Epithelial cell of proximal tubule (primary cell): Measurements from ENCODE around the gene CRYM. TPM values are rescaled to one million over a fixed set of nuclear protein-coding genes. Genes with fewer than 3 reads are reported as not detected.

ENCODE experiments used
- DNase-seq: peaks from one replicate; pipeline ENCODE4 v3.0.0-alpha.2; 2011; ENCODE audit warnings: low read depth
- H3K4me3 ChIP-seq: 2 replicates; pipeline ENCODE4 v1.5.1; 2011; ENCODE audit warnings: low read depth, mild to moderate bottlenecking, low read length
- total RNA-seq: library from RNA; depleted of rRNA; stranded (reverse); fragments of >200 nt; gene quantifications from 2 replicates; pipeline ENCODE4 v1.2.3, GENCODE V29; 2015
- TF ChIP-seq, protein P1 (sequence below): conservative IDR thresholded peaks from 2 replicates; pipeline ENCODE4 v1.5.1; 2012; ENCODE audit warnings: low read depth, mild to moderate bottlenecking, low read length

CRYM gene
- total RNA-seq, 1 donor from 2014 or later, result 17.0 TPM

- DNase-seq, result no peak
- TF ChIP-seq, protein P1, sequence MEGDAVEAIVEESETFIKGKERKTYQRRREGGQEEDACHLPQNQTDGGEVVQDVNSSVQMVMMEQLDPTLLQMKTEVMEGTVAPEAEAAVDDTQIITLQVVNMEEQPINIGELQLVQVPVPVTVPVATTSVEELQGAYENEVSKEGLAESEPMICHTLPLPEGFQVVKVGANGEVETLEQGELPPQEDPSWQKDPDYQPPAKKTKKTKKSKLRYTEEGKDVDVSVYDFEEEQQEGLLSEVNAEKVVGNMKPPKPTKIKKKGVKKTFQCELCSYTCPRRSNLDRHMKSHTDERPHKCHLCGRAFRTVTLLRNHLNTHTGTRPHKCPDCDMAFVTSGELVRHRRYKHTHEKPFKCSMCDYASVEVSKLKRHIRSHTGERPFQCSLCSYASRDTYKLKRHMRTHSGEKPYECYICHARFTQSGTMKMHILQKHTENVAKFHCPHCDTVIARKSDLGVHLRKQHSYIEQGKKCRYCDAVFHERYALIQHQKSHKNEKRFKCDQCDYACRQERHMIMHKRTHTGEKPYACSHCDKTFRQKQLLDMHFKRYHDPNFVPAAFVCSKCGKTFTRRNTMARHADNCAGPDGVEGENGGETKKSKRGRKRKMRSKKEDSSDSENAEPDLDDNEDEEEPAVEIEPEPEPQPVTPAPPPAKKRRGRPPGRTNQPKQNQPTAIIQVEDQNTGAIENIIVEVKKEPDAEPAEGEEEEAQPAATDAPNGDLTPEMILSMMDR, result no peak
- no peak overlapping the region for H3K4me3 ChIP-seq
Observed at GRCh38 chr16:21223787-21224186, 54.3 kb downstream of the CRYM start.

GRCh38 chr16:21222495-21223337, 55.4 kb downstream of the CRYM start:
- peak; percentile 49 for DNase-seq
- TF ChIP-seq, protein P1, result no peak
- no peak overlapping the region for H3K4me3 ChIP-seq

GRCh38 chr16:21219551-21219950, 58.5 kb downstream of the CRYM start:
- no peak overlapping the region for H3K4me3 ChIP-seq
- DNase-seq, result no peak
- TF ChIP-seq, protein P1, result no peak

GRCh38 chr16:21218153-21218552, 59.9 kb downstream of the CRYM start:
- H3K4me3 ChIP-seq, result no peak overlapping the region
- no peak for DNase-seq
- TF ChIP-seq, protein P1, result no peak

- no peak for DNase-seq
- no peak overlapping the region for H3K4me3 ChIP-seq
- TF ChIP-seq, protein P1, result no peak
Observed at GRCh38 chr16:21217121-21217520, 61.0 kb downstream of the CRYM start.

DNA sequence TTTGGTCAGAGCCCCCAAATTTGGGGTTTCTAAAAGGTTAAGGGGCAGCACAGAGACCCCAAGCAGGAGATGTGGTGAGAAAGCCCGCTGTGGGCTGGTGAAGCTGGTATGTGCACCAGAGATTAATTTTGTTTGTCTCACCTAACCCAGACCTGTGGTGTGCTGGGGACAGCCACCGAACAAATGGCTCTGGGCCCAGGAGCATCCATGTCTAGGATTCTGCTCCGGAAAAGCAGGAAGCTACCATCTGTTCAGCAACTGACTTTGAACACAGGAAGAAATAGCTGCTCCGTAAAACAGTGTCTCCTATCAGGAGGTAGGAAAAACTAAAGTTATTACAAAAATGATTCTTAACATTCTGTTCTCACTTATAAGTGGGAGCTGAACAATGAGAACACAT, 64.0 kb downstream of the CRYM start:
- DNase-seq, result no peak
- no peak overlapping the region for H3K4me3 ChIP-seq
- TF ChIP-seq, protein P1, result no peak

DNA sequence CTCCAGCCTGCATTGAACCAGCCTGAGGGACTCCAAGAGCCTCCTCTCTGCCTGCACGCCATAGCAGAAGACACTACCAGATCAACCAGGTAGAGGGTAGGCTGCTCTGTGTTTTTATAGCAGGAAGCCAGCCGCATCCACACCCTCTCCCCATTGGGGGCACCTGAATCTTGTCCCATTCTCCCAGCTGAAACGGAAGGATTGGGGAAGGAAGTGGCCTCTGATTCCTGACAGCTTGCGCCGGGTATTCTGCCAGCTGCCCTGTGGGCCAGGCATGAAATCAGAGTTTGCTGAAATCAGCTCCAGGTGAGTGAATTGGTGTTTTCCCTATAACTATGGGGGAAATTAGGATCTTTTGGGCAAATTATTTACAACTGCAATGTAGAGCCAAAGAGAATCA, 66.6 kb downstream of the CRYM start, which contains the start of gene ZP2:
Gene ZP2, minus strand, starts transcription at position 89 of the 400 bp plus-strand sequence. Its CDS starts 27 bp downstream, at position 62.
- TF ChIP-seq, protein P1, result no peak
- no peak within 1 kb of the TSS for H3K4me3 ChIP-seq
- DNase-seq, result no peak
